Colon (tissue), 2 donors: ENCODE results near the gene RFTN1.

Experiments
- FAIRE-seq: peaks from 2 replicates; lab custom pipeline; 2012; peaks lifted over from hg19 to GRCh38; lab: Jason Lieb, UNC
- donor health status: control.
- donor health status: control.

The RFTN1 gene

GRCh38 chr3:16404349-16404895, 109.1 kb downstream of the RFTN1 start:
- FAIRE-seq: peak; percentile 60

GRCh38 chr3:16402451-16402850, 111.0 kb downstream of the RFTN1 start:
- FAIRE-seq: no peak

- no peak for FAIRE-seq
Observed at GRCh38 chr3:16401273-16401672, 112.2 kb downstream of the RFTN1 start.

GRCh38 chr3:16400106-16400931, 113.2 kb downstream of the RFTN1 start:
- no peak for FAIRE-seq

- FAIRE-seq: no peak
Observed at GRCh38 chr3:16399473-16399872, 114.0 kb downstream of the RFTN1 start.

GRCh38 chr3:16398648-16399047, 114.9 kb downstream of the RFTN1 start:
- FAIRE-seq: no peak

GRCh38 chr3:16396202-16396601, 117.3 kb downstream of the RFTN1 start:
- FAIRE-seq: no peak

- FAIRE-seq: no peak
Observed at GRCh38 chr3:16395212-16395611, 118.3 kb downstream of the RFTN1 start.

- FAIRE-seq: no peak
Observed at GRCh38 chr3:16394639-16395038, 118.9 kb downstream of the RFTN1 start.

GRCh38 chr3:16392717-16393116, 120.8 kb downstream of the RFTN1 start:
- FAIRE-seq: no peak

GRCh38 chr3:16392065-16392464, 121.4 kb downstream of the RFTN1 start:
- FAIRE-seq: no peak

GRCh38 chr3:16390581-16390980, 122.9 kb downstream of the RFTN1 start:
- FAIRE-seq: no peak

GRCh38 chr3:16388850-16389441, 124.6 kb downstream of the RFTN1 start:
- no peak for FAIRE-seq

- no peak for FAIRE-seq
Observed at GRCh38 chr3:16386561-16386960, 126.9 kb downstream of the RFTN1 start.

GRCh38 chr3:16385151-16385550, 128.3 kb downstream of the RFTN1 start:
- FAIRE-seq: no peak

- no peak for FAIRE-seq
Observed at GRCh38 chr3:16383864-16384263, 129.6 kb downstream of the RFTN1 start.

- no peak for FAIRE-seq
Observed at GRCh38 chr3:16382845-16383244, 130.7 kb downstream of the RFTN1 start.

GRCh38 chr3:16381426-16381825, 132.1 kb downstream of the RFTN1 start:
- FAIRE-seq: no peak

GRCh38 chr3:16380421-16380820, 133.1 kb downstream of the RFTN1 start:
- no peak for FAIRE-seq

GRCh38 chr3:16379838-16380237, 133.7 kb downstream of the RFTN1 start:
- FAIRE-seq: no peak

- no peak for FAIRE-seq
Observed at GRCh38 chr3:16378920-16379319, 134.6 kb downstream of the RFTN1 start.

- no peak for FAIRE-seq
Observed at GRCh38 chr3:16378415-16378814, 135.1 kb downstream of the RFTN1 start.

- no peak for FAIRE-seq
Observed at GRCh38 chr3:16377847-16378302, 135.6 kb downstream of the RFTN1 start.
